WERI-Rb-1 (cell line): ENCODE results near the gene ENAH.
A peak's percentile ranks its signal among the peaks of the same experiment; 100 is the strongest.

Experiments used
- DNase-seq: peaks from one replicate; pipeline ENCODE4 v3.0.0-alpha.2; 2020
- H3K27ac ChIP-seq: fragments of 250-450 bp; sonication (Bioruptor Pico); 2 replicates; pipeline ENCODE4 v1.5.1; 2020; ENCODE audit warnings: mild to moderate bottlenecking, moderate library complexity
- H3K27me3 ChIP-seq: fragments of 250-450 bp; sonication (Bioruptor Pico); 2 replicates; pipeline ENCODE4 v1.5.1; 2021; ENCODE audit warnings: mild to moderate bottlenecking, low read depth, moderate library complexity; ENCODE audit not compliant: insufficient read depth, severe bottlenecking
- H3K36me3 ChIP-seq: fragments of 250-450 bp; sonication (Bioruptor Pico); 2 replicates; pipeline ENCODE4 v1.5.1; 2020; ENCODE audit warnings: mild to moderate bottlenecking, moderate library complexity
- H3K4me3 ChIP-seq: 2 replicates; pipeline ENCODE4 v1.5.1; 2011; ENCODE audit warnings: low read depth, mild to moderate bottlenecking, control low read depth, low read length
- H3K9me3 ChIP-seq: fragments of 250-450 bp; sonication (Bioruptor Pico); 2 replicates; pipeline ENCODE4 v1.5.1; 2021; ENCODE audit warnings: mild to moderate bottlenecking, moderate library complexity; ENCODE audit not compliant: severe bottlenecking
- TF ChIP-seq, protein P1 (sequence below): IDR thresholded peaks from 2 replicates; pipeline ENCODE4 v1.5.1; 2011; ENCODE audit warnings: low read depth, mild to moderate bottlenecking, control low read depth, inconsistent platforms, low read length

The ENAH gene

DNA sequence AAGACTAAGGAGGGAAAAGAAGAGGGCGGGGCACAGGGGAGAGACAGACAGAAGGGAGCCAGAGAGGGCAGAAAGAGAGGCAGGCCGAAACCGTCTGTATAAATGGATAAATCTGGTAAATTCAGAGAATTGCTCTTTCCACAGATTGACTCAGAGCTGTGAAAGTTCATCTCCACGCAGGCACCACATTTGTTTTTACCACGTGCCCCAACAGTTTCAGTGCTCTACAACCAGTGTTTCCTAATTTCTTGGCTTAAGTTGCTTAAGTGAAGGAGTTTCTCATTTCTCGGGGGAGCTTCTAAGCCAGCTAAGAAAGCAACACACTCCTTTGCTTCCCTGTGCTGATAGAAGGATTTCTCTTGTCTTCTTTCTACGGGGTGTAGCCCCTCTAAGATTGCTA, 87.1 kb downstream of the ENAH start:
- peak; percentile 24 for DNase-seq

DNA sequence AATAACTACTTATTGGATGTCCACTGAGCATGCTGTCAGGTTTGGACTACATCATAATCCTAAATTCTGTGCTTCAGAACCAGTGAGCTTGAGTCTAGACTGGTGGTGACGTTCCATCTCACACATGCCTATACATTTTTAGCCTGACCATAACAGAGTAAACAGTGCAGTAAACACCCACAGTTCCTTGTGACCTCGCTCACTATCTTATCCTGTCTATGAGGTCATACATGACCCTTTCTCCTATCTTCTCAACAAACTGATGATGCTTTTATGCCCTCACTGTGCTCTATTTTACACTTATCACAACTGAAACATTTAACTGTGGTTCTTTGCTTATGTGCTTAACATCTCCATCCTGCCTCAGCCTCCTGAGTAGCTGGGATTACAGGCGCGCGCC, 91.2 kb downstream of the ENAH start:
- no peak for DNase-seq
- Histone ChIP-seq H3K4me3 (no peak overlapping the region), H3K27ac (no peak overlapping the region), H3K27me3 (no peaks in the 10 kb centered on the region), H3K9me3 (peaks cover 2% of the 10 kb centered on the region), H3K36me3 (peaks cover 25% of the 10 kb centered on the region)
- TF ChIP-seq, protein P1, sequence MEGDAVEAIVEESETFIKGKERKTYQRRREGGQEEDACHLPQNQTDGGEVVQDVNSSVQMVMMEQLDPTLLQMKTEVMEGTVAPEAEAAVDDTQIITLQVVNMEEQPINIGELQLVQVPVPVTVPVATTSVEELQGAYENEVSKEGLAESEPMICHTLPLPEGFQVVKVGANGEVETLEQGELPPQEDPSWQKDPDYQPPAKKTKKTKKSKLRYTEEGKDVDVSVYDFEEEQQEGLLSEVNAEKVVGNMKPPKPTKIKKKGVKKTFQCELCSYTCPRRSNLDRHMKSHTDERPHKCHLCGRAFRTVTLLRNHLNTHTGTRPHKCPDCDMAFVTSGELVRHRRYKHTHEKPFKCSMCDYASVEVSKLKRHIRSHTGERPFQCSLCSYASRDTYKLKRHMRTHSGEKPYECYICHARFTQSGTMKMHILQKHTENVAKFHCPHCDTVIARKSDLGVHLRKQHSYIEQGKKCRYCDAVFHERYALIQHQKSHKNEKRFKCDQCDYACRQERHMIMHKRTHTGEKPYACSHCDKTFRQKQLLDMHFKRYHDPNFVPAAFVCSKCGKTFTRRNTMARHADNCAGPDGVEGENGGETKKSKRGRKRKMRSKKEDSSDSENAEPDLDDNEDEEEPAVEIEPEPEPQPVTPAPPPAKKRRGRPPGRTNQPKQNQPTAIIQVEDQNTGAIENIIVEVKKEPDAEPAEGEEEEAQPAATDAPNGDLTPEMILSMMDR: no peak

More for the DNA sequence above, 87.1 kb downstream of the ENAH start:
- TF ChIP-seq, protein P1: no peak
- H3K9me3 ChIP-seq: no peaks in the 10 kb centered on the region
- peaks cover 6% of the 10 kb centered on the region; the same call in 1 of the 2 replicates for H3K36me3 ChIP-seq
- H3K4me3 ChIP-seq: peak overlapping the region; percentile 8
- H3K27me3 ChIP-seq: no peaks in the 10 kb centered on the region
- H3K27ac ChIP-seq: peak overlapping the region; percentile 81

DNA sequence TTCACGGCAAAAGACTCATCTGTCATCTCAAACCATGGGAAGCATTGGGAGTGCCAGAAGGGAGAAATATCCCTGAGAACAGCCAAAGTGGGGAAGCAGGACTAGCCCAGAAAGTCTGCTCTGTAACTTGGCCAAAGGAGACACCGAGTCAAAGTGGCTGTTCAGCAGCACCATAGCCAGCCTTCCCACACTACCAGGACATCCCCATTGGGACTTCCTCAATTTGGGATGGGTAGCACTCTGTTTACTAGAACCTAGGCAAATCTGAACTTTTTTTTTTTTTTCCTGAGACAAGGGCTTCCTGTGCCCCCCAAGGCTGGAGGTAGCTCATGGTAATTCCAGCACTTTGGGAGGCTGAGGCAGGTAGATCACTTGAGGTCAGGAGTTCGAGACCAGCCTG, 93.0 kb downstream of the ENAH start:
- no peaks in the 10 kb centered on the region for H3K27me3 ChIP-seq
- TF ChIP-seq, protein P1: no peak
- H3K27ac ChIP-seq: no peak overlapping the region
- H3K4me3 ChIP-seq: no peak overlapping the region
- H3K36me3 ChIP-seq: peaks cover 26% of the 10 kb centered on the region
- peaks cover 2% of the 10 kb centered on the region for H3K9me3 ChIP-seq
- no peak for DNase-seq

DNA sequence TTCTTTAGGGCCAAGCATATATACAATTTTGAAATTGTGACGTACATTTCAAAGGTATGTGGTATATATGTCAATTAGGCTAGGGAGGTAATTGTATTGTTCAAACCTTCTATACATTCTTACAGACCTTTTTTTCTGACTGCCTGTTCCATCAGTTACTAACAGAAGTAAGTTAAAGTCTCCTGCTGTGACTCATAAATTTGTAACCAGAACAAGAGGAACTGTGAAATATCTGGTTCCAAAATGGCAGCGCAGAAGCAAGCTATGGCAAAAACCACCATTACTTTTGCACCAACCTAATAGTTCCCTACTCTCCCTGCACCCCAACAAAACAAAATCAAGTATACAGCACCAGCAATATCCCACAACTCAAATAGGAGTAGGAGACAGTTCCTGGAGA, 93.6 kb downstream of the ENAH start:
- DNase-seq: no peak
- no peaks in the 10 kb centered on the region for H3K27me3 ChIP-seq
- no peak overlapping the region for H3K4me3 ChIP-seq
- no peak overlapping the region for H3K27ac ChIP-seq
- H3K9me3 ChIP-seq: peaks cover 2% of the 10 kb centered on the region
- H3K36me3 ChIP-seq: peaks cover 25% of the 10 kb centered on the region
- TF ChIP-seq, protein P1: no peak

DNA sequence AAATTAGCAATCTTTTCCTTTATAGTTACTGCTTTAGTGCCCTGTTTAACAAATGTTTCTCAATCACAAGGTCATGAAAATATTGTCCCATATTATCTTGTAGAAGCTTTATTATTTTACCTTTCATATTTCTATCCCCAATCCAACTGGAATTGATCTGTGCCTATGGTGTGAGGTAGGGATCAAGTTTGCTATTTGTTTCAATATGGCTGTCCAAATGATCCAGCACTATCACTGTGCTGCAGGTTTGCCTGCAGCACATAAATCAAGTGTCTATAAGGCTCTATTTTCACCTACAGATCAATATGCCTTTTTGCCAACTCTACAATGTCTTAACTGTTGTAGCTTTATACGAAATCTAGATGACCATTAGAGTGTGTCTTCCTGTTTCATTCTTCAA, 96.2 kb downstream of the ENAH start:
- Histone ChIP-seq H3K27me3 (no peaks in the 10 kb centered on the region), H3K9me3 (peaks cover 2% of the 10 kb centered on the region), H3K27ac (no peak overlapping the region), H3K36me3 (peaks cover 21% of the 10 kb centered on the region), H3K4me3 (no peak overlapping the region)
- no peak for DNase-seq
- TF ChIP-seq, protein P1: no peak

DNA sequence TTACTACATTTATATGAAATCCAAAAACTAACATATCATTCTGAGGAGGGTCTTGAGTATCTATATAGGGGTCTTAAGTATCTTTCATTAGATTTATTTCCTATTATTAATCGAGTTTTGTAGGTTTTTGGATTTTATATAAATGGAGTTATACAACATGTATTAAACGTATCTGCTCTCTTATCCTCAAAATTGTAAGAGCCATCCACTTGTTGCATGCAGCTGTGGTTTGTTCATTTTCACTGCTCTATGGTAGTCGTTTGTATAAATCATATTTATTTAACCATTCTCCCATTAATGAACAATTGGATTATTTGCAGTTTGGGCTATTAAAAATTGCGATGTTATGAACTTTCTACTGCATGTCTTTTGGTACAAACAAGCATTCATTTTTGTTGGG, 97.1 kb downstream of the ENAH start:
- TF ChIP-seq, protein P1: no peak
- no peak for DNase-seq
- no peak overlapping the region for H3K27ac ChIP-seq
- H3K36me3 ChIP-seq: peaks cover 21% of the 10 kb centered on the region
- no peaks in the 10 kb centered on the region for H3K27me3 ChIP-seq
- H3K9me3 ChIP-seq: peaks cover 2% of the 10 kb centered on the region
- no peak overlapping the region for H3K4me3 ChIP-seq
